Measurements from ENCODE around the gene KBTBD8.

KBTBD8 gene

GRCh38 chr3:66997560-66998112 lies 471 bp upstream of the KBTBD8 start:
- DNase-seq, result no peak

- DNase-seq, result no peak
Observed at GRCh38 chr3:66998904-66999235, 763 bp downstream of the KBTBD8 start.

- DNase-seq, result no peak
Observed at GRCh38 chr3:67000009-67000408, 1.9 kb downstream of the KBTBD8 start.

GRCh38 chr3:67001086-67001861 lies 3.2 kb downstream of the KBTBD8 start:
- no peak for DNase-seq

DNA sequence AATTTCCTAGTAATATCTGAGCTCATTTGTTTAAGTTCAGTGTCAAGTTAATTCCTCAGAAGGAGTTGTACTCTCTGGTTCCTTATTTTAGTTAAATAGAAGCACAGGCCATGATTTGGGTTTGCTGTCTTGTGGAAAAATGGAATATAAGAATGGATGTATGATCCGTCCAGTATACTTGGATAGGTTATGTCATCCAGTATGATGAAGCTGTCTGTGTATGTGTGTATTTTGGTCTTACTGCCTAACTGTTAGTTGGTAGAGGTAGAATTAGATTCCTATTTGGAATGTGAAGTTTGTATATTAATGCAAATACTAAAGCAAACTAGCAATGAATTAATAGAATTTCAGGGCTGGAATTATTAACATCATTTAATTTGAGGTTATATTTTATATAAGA lies 7.9 kb downstream of the KBTBD8 start:
- DNase-seq, result no peak

GRCh38 chr3:67006460-67006859 lies 8.4 kb downstream of the KBTBD8 start:
- DNase-seq, result no peak

DNA sequence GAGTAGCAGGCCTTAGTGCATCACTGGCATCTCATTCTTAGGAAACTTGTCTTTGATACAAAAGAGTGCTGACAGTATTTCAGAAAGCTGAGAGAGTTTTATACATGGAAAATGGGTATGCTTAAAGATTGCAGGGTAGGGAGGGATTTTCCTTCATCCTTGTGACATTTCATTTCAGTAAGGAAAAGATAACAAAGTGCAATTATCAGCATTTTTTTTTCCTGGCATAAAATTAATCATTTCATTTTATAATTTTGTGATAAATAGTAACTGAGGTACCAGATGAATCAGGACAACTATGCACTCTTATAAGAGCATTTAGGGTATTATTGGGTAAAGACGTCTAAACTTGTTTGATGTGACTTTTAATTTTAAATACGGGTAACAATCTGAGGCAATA lies 10.3 kb downstream of the KBTBD8 start:
- no peak for DNase-seq

GRCh38 chr3:67009716-67010115 lies 11.6 kb downstream of the KBTBD8 start:
- no peak for DNase-seq

DNA sequence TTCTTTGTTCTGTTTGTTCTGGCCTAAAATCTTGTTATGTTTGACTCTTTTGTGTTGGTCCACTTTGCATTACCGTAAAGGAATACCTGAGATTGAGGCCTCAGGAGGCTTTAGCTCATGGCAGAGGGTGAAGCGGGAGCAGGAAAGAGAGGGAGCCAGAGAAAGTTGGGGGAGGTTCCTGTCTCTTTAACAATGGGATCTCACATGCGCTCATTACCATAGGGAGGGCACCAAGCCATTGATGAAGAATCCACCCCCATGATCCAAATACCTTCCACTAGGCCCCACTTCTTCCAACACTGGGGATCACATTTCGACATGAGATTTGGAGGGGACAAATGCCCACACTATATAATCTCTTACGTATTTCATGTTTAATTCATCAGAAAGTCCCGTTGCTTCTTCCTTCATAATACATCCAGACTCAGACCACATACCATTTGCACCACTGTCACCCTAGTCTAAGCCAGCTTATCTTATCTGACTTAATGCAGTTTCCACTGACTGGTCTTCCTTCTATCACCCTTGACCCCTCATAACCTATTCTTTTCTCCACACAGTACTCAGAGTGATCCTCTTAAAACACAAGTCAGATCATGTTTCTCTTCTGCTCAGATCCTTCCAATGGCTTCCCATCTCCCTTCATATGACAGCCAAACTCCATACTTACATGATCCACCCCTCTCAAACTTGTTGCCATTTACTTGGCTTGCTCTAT lies 13.5 kb downstream of the KBTBD8 start:
- no peak for DNase-seq

DNA sequence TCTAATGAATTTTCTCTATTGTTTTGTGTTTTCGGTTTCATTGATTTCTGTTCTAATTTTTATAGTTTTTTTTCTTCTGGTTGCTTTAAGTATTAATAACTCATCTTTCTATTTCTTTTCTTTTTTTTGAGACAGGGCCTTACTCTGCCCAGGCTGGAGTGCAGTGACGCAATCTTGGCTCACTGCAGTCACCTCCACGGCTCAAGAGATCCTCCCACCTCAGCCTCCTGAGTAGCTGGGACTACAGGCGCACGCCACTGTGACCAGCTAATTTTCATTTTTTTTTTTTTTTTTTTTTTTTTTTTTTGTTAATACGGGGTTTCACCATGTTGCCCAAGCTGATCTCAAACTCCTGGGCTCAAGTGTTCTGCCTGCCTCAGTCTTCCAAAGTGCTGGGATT lies 14.5 kb downstream of the KBTBD8 start:
- DNase-seq, result no peak

- no peak for DNase-seq
Observed at GRCh38 chr3:67015702-67016484, 17.8 kb downstream of the KBTBD8 start.

GRCh38 chr3:67016522-67017080 lies 18.5 kb downstream of the KBTBD8 start:
- DNase-seq, result no peak

- no peak for DNase-seq
Observed at GRCh38 chr3:67017211-67017610, 19.1 kb downstream of the KBTBD8 start.

DNA sequence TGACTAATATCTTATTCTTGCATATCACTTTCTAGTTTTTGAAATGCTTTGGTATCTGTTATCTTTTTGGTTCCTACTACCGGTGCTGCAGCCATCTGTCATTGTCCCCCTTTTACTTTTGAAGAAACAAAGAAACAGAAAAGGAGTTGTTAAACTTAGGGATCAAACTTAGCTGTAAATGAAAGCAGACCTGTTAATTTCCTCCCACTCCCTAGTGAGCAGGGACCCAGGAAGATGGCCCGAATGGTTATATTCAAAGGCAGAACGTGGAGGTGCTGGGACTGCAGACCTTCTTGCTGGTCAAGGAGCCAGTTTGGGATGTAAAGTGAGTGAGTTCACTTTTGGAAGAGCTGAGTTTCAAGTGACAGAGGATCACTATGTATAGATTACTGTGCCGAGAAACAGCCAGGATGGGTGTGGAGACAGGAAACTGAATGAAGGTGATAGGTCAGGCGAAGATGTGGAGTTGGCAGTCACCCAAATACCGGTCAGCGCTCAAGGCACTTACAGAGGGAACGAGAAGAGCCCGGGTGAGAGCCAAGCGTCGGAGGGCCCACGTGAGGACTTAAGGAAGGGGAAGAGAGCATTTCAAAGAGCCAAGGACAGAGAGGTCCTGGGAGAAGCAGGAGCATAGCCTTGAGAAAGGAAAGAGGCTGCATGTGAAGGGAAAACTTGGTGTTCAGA lies 20.1 kb downstream of the KBTBD8 start:
- DNase-seq, result peak; percentile 6

- no peak for DNase-seq
Observed at GRCh38 chr3:67018789-67019526, 20.9 kb downstream of the KBTBD8 start.

DNA sequence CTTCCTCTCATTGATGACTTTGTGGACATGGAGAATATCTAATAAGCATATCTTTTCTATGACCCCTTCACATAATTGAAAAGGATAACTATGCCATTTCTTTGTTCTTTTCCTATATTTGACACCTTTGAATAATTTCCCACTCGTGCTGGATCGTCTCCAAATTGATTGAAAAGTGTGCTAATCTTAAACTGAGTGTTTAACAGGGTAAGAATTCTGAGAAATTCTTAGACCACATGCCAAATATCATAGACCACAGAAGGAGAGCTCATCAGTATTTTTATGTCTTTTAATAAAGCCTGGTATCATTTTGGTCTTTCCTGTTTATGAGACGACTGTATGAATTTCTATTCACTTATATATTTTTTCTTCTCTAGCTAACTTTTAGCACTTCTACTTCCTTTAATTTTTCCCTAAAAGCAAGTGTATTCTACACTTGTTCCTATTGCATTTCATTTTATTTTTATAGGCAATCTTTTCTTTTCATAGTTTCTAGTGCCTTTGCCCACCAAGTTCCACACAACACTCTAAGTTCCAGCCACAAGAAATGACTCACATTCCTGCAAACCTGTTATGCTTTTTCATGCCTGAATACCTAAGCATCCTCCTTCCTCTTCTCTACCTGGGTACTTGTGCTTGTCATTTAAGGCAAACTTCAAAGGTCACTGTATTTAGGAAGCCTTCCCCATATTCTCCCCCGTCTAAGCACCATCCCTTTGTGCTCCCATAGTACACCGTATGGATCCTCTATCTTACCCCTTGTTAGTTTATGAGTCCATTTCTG lies 30.1 kb downstream of the KBTBD8 start:
- DNase-seq, result no peak

- DNase-seq, result no peak
Observed at GRCh38 chr3:67030785-67031740, 33.0 kb downstream of the KBTBD8 start.

DNA sequence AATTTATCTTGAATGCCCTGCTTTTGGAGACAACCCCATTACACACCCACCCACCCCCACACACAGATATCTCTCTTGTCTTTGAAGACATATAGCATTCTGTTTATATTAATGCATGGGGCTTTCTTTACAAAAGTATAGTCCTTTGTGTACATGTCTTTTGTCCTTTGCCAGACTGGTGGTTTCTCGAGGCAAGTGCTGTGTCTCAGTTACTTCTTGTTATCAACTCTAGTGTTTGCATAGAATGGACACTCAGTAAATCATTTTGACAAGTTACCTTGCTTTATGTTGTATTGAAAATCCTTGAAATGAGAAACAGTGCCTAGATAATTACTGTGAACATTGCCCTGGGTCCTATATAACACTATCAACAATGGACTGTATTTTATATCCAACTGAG lies 33.9 kb downstream of the KBTBD8 start:
- DNase-seq, result no peak

GRCh38 chr3:67033079-67033478 lies 35.0 kb downstream of the KBTBD8 start:
- no peak for DNase-seq

DNA sequence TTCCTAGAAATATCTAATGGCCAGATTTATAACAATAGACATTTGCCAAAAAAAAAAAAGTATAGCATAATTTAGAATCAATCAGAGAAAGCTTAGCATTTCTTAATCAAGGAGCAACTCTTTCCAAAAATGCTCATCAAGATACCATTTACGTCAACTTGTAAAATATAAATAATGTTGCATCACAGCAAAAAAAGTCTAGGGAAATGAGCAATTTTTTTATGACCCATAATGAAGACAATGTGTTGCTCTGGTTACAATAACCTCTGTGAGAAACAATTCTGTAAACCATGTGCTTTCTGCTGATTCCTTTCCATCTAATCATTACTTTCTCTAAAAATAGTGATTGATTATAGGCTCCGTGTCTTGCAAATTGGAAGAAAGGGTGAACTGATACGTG lies 36.3 kb downstream of the KBTBD8 start:
- DNase-seq, result no peak

Measured in DMS79 treated with DMSO at 0.1 percent for 48 hours (cell line).